GM23338 (cell line): Measurements from ENCODE around the gene MYLK2. TPM values are rescaled to one million over a fixed set of nuclear protein-coding genes. Genes with fewer than 3 reads are reported as not detected.

ENCODE experiments used
- ATAC-seq: fragments of 200-7000 bp; cut with Tn5 transposase; 3 replicates; pipeline ENCODE4 v1.9.1; 2020
- DNase-seq: peaks from one replicate; pipeline ENCODE4 v3.0.0-alpha.2; 2015; ENCODE audit warnings: low spot score
- H2AFZ ChIP-seq: fragments of 200-600 bp; sonication (generic); 2 replicates; pipeline ENCODE4 v1.8.0; 2016; ENCODE audit warnings: antibody characterized with exemption, mild to moderate bottlenecking, moderate library complexity
- H3F3A ChIP-seq: fragments of 200-600 bp; sonication (generic); replicated peaks from 2 replicates; pipeline ENCODE4 v1.8.0; 2017; ENCODE audit warnings: antibody characterized with exemption, mixed run types, low read depth
- H3K27ac ChIP-seq: fragments of 200-600 bp; sonication (generic); 2 replicates; pipeline ENCODE4 v1.6.1; 2016; ENCODE audit warnings: low read depth
- H3K27me3 ChIP-seq: fragments of 200-600 bp; sonication (generic); 2 replicates; pipeline ENCODE4 v1.8.0; 2016; ENCODE audit warnings: mild to moderate bottlenecking, mixed run types, moderate library complexity; ENCODE audit not compliant: insufficient read depth
- H3K36me3 ChIP-seq: fragments of 200-600 bp; sonication (generic); 2 replicates; pipeline ENCODE4 v1.8.0; 2016; ENCODE audit warnings: mild to moderate bottlenecking; ENCODE audit not compliant: insufficient read depth
- H3K4me1 ChIP-seq: fragments of 200-600 bp; sonication (generic); 2 replicates; pipeline ENCODE4 v1.8.0; 2016; ENCODE audit warnings: mild to moderate bottlenecking, moderate library complexity; ENCODE audit not compliant: insufficient read depth
- H3K4me2 ChIP-seq: fragments of 200-600 bp; sonication (generic); 2 replicates; pipeline ENCODE4 v1.7.1; 2017; ENCODE audit warnings: mixed run types
- H3K4me3 ChIP-seq: fragments of 200-600 bp; sonication (generic); 2 replicates; pipeline ENCODE4 v1.6.1; 2016; ENCODE audit warnings: mixed run types
- H3K79me2 ChIP-seq: fragments of 200-600 bp; sonication (generic); replicated peaks from 2 replicates; pipeline ENCODE4 v1.8.0; 2017; ENCODE audit warnings: mild to moderate bottlenecking; ENCODE audit not compliant: insufficient read depth
- H3K9me2 ChIP-seq: fragments of 200-600 bp; sonication (generic); 2 replicates; pipeline ENCODE4 v1.8.0; 2017; ENCODE audit not compliant: insufficient read depth
- H4K20me1 ChIP-seq: fragments of 200-600 bp; sonication (generic); replicated peaks from 2 replicates; pipeline ENCODE4 v1.8.0; 2017; ENCODE audit warnings: mild to moderate bottlenecking; ENCODE audit not compliant: insufficient read depth
- H3K27ac Mint-ChIP-seq: 2 replicates; pipeline ENCODE4 v1.8.0; 2020; ENCODE audit warnings: inconsistent platforms, mild to moderate bottlenecking, moderate library complexity, mixed read lengths
- H3K27me3 Mint-ChIP-seq: 3 replicates; pipeline ENCODE4 v1.8.0; 2022; ENCODE audit warnings: low read depth, mild to moderate bottlenecking, moderate library complexity, mixed read lengths, inconsistent platforms; ENCODE audit not compliant: insufficient read depth, poor library complexity
- H3K36me3 Mint-ChIP-seq: 3 replicates; pipeline ENCODE4 v1.8.0; 2021; ENCODE audit warnings: low read depth, mild to moderate bottlenecking, inconsistent platforms, moderate library complexity, mixed read lengths
- H3K4me1 Mint-ChIP-seq: 3 replicates; pipeline ENCODE4 v1.8.0; 2020; ENCODE audit warnings: mild to moderate bottlenecking, inconsistent platforms, mixed read lengths
- H3K4me3 Mint-ChIP-seq: 3 replicates; pipeline ENCODE4 v1.8.0; 2021; ENCODE audit warnings: moderate library complexity, mild to moderate bottlenecking, inconsistent platforms, mixed read lengths
- H3K9me3 Mint-ChIP-seq: 3 replicates; pipeline ENCODE4 v1.8.0; 2020; ENCODE audit warnings: moderate library complexity, mild to moderate bottlenecking, inconsistent platforms, mixed read lengths
- ETS1 ChIP-seq: IDR thresholded peaks from 2 replicates; pipeline ENCODE4 v1.6.1; 2016; ENCODE audit warnings: antibody characterized with exemption
- EZH2 ChIP-seq: fragments of 200-600 bp; sonication (generic); IDR thresholded peaks from one replicate; pipeline ENCODE4 v1.8.0; 2017; ENCODE audit warnings: antibody characterized with exemption, mild to moderate bottlenecking, low read depth; ENCODE audit not compliant: unreplicated experiment
- EZH2phosphoT487 ChIP-seq: fragments of 200-600 bp; sonication (generic); IDR thresholded peaks from one replicate; pipeline ENCODE4 v1.8.1; 2018; ENCODE audit warnings: antibody characterized with exemption; ENCODE audit not compliant: unreplicated experiment
- JUNB ChIP-seq: IDR thresholded peaks from one replicate; pipeline ENCODE4 v1.6.1; 2016; ENCODE audit warnings: antibody characterized with exemption; ENCODE audit not compliant: unreplicated experiment
- NANOG ChIP-seq: IDR thresholded peaks from 2 replicates; pipeline ENCODE4 v1.6.1; 2016; ENCODE audit warnings: antibody characterized with exemption, borderline replicate concordance
- POLR2AphosphoS5 ChIP-seq: IDR thresholded peaks from 2 replicates; pipeline ENCODE4 v1.6.1; 2016; ENCODE audit warnings: antibody characterized with exemption, low read depth
- STAT1 ChIP-seq: IDR thresholded peaks from one replicate; pipeline ENCODE4 v1.6.1; 2016; ENCODE audit warnings: antibody characterized with exemption; ENCODE audit not compliant: unreplicated experiment
- ZNF114 ChIP-seq: fragments of 250-450 bp; sonication (Bioruptor Pico); IDR thresholded peaks from 2 replicates; pipeline ENCODE4 v1.5.0; 2020; ENCODE audit warnings: mild to moderate bottlenecking, moderate library complexity
- ZNF331 ChIP-seq: fragments of 250-450 bp; sonication (Bioruptor Pico); IDR thresholded peaks from 2 replicates; pipeline ENCODE4 v1.5.0; 2020; ENCODE audit warnings: low read depth, mild to moderate bottlenecking, moderate library complexity
- polyA plus RNA-seq: library from polyadenylated mRNA; unstranded; fragments of >200 nt; fragmentation: Nextera tagmentation; extraction: Ambion mirVana; gene quantifications from 2 replicates; pipeline ENCODE4 v1.2.1, GENCODE V29; 2016
- total RNA-seq: library from RNA; depleted of rRNA; stranded (reverse); fragments of >200 nt; shearing (Covaris generic); gene quantifications from 2 replicates; pipeline ENCODE4 v1.2.3, GENCODE V29; 2014
- TF ChIP-seq, protein P1 (sequence below): IDR thresholded peaks from one replicate; pipeline ENCODE4 v1.6.1; 2018; ENCODE audit warnings: antibody characterized with exemption; ENCODE audit not compliant: unreplicated experiment
- TF ChIP-seq, protein P2 (sequence below), 2 experiments: fragments of 200-600 bp in 1 of 2; sonication (generic) in 1 of 2; conservative IDR thresholded peaks; 2 replicates each; pipeline versions ENCODE4 v1.5.1 to v1.6.1; 2016 to 2017; ENCODE audit warnings: antibody characterized with exemption in 2 of 2, low read depth in 2 of 2, mild to moderate bottlenecking in 2 of 2, moderate library complexity in 1 of 2

Gene MYLK2
- total and polyA plus RNA-seq, 2 experiments from 2014 or later = 0.21 to 0.28 TPM

GRCh38 chr20:31780839-31781238 is 38.3 kb upstream of the MYLK2 start:
- Mint-ChIP-seq H3K4me3 (no peak overlapping the region), H3K27me3 (peaks cover under 1% of the 10 kb centered on the region), H3K9me3 (no peaks in the 10 kb centered on the region), H3K36me3 (peaks cover 85% of the 10 kb centered on the region), H3K27ac (no peak overlapping the region), H3K4me1 (peaks cover 19% of the 10 kb centered on the region)
- Histone ChIP-seq H3F3A (peaks cover 15% of the 10 kb centered on the region; the same call in 1 of the 2 replicates), H3K4me2 (no peak overlapping the region), H3K36me3 (peaks cover 87% of the 10 kb centered on the region), H3K27ac (no peak overlapping the region), H3K9me2 (no peaks in the 10 kb centered on the region), H3K4me1 (peaks cover 19% of the 10 kb centered on the region), H3K27me3 (no peaks in the 10 kb centered on the region), H3K4me3 (no peak overlapping the region), H3K79me2 (no peaks in the 10 kb centered on the region), H2AFZ (no peak overlapping the region), H4K20me1 (peaks cover 27% of the 10 kb centered on the region)
- TF ChIP-seq ZNF114 (CRISPR knock-in tag) = no peak
- TF ChIP-seq POLR2AphosphoS5 = no peak
- TF ChIP-seq EZH2phosphoT487 = no peak
- TF ChIP-seq, protein P1, sequence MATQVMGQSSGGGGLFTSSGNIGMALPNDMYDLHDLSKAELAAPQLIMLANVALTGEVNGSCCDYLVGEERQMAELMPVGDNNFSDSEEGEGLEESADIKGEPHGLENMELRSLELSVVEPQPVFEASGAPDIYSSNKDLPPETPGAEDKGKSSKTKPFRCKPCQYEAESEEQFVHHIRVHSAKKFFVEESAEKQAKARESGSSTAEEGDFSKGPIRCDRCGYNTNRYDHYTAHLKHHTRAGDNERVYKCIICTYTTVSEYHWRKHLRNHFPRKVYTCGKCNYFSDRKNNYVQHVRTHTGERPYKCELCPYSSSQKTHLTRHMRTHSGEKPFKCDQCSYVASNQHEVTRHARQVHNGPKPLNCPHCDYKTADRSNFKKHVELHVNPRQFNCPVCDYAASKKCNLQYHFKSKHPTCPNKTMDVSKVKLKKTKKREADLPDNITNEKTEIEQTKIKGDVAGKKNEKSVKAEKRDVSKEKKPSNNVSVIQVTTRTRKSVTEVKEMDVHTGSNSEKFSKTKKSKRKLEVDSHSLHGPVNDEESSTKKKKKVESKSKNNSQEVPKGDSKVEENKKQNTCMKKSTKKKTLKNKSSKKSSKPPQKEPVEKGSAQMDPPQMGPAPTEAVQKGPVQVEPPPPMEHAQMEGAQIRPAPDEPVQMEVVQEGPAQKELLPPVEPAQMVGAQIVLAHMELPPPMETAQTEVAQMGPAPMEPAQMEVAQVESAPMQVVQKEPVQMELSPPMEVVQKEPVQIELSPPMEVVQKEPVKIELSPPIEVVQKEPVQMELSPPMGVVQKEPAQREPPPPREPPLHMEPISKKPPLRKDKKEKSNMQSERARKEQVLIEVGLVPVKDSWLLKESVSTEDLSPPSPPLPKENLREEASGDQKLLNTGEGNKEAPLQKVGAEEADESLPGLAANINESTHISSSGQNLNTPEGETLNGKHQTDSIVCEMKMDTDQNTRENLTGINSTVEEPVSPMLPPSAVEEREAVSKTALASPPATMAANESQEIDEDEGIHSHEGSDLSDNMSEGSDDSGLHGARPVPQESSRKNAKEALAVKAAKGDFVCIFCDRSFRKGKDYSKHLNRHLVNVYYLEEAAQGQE = no peak
- no peak for TF ChIP-seq EZH2
- TF ChIP-seq, protein P2, sequence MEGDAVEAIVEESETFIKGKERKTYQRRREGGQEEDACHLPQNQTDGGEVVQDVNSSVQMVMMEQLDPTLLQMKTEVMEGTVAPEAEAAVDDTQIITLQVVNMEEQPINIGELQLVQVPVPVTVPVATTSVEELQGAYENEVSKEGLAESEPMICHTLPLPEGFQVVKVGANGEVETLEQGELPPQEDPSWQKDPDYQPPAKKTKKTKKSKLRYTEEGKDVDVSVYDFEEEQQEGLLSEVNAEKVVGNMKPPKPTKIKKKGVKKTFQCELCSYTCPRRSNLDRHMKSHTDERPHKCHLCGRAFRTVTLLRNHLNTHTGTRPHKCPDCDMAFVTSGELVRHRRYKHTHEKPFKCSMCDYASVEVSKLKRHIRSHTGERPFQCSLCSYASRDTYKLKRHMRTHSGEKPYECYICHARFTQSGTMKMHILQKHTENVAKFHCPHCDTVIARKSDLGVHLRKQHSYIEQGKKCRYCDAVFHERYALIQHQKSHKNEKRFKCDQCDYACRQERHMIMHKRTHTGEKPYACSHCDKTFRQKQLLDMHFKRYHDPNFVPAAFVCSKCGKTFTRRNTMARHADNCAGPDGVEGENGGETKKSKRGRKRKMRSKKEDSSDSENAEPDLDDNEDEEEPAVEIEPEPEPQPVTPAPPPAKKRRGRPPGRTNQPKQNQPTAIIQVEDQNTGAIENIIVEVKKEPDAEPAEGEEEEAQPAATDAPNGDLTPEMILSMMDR (conservative IDR thresholded peaks at IDR 0.05; ENCODE audit: low read depth in 2 of 2) = no peak
- no peak for TF ChIP-seq ETS1
- TF ChIP-seq NANOG = no peak
- no peak for TF ChIP-seq JUNB
- no peak for TF ChIP-seq ZNF331
- DNase-seq (no peak), ATAC-seq (no peak)

- peaks cover 88% of the 10 kb centered on the region for H3K36me3 ChIP-seq
- H2AFZ ChIP-seq = no peak overlapping the region
- no peak overlapping the region for H3K27ac ChIP-seq
- Mint-ChIP-seq H3K4me3 (no peak overlapping the region), H3K4me1 (peaks cover 24% of the 10 kb centered on the region), H3K9me3 (no peaks in the 10 kb centered on the region), H3K27ac (no peak overlapping the region), H3K27me3 (no peaks in the 10 kb centered on the region), H3K36me3 (peaks cover 87% of the 10 kb centered on the region)
- DNase-seq (no peak), ATAC-seq (no peak)
- no peaks in the 10 kb centered on the region for H3K79me2 ChIP-seq
- no peak overlapping the region for H3K4me2 ChIP-seq
- no peaks in the 10 kb centered on the region for H3K9me2 ChIP-seq
- H3F3A ChIP-seq = peaks cover 10% of the 10 kb centered on the region; the same call in 1 of the 2 replicates
- H3K27me3 ChIP-seq = no peaks in the 10 kb centered on the region
- peaks cover 19% of the 10 kb centered on the region for H3K4me1 ChIP-seq
- peaks cover 29% of the 10 kb centered on the region for H4K20me1 ChIP-seq
- no peak overlapping the region for H3K4me3 ChIP-seq
- TF ChIP-seq ETS1 (no peak), STAT1 (no peak), EZH2 (no peak)
These were observed 37.2 kb upstream of the MYLK2 start for GRCh38 chr20:31781945-31782344.
